ENCODE measurements around the gene ADGRE3. TPM values are rescaled to one million over a fixed set of nuclear protein-coding genes. Genes with fewer than 3 reads are reported as not detected.
"Not testable (repeated sequence)": the region's sequence is repeated elsewhere in the genome, so short reads cannot be mapped to it uniquely, and the experiment has no call there.

Gene ADGRE3
- total RNA-seq, 1 donor from 2014 or later, result not detected

- DNase-seq, result peak; percentile 2
These were observed 13.2 kb downstream of the ADGRE3 start for GRCh38 chr19:14661372-14661924.

- DNase-seq, result no peak
These were observed 14.7 kb downstream of the ADGRE3 start for GRCh38 chr19:14659874-14660489.

- DNase-seq, result no peak
These were observed 18.9 kb downstream of the ADGRE3 start for GRCh38 chr19:14655726-14656125.

GRCh38 chr19:14654786-14655560, 19.7 kb downstream of the ADGRE3 start:
- no peak for DNase-seq

- no peak for DNase-seq
These were observed 24.5 kb downstream of the ADGRE3 start for GRCh38 chr19:14650161-14650560.

- no peak for DNase-seq
These were observed 25.6 kb downstream of the ADGRE3 start for GRCh38 chr19:14649020-14649419.

GRCh38 chr19:14648506-14648905, 26.1 kb downstream of the ADGRE3 start:
- no peak for DNase-seq

GRCh38 chr19:14639536-14640277, 34.9 kb downstream of the ADGRE3 start:
- DNase-seq, result no peak

GRCh38 chr19:14632286-14632685, 42.4 kb downstream of the ADGRE3 start:
- peak; percentile 0 for DNase-seq

GRCh38 chr19:14629557-14629956, 45.1 kb downstream of the ADGRE3 start:
- no peak for DNase-seq

GRCh38 chr19:14624491-14624890, 50.2 kb downstream of the ADGRE3 start:
- not testable (repeated sequence) for DNase-seq

GRCh38 chr19:14619404-14619803, 55.2 kb downstream of the ADGRE3 start:
- no peak for DNase-seq

GRCh38 chr19:14616407-14616806, 58.2 kb downstream of the ADGRE3 start:
- no peak for DNase-seq

GRCh38 chr19:14615623-14616022, 59.0 kb downstream of the ADGRE3 start:
- DNase-seq, result no peak

- peak; percentile 1 for DNase-seq
These were observed 60.6 kb downstream of the ADGRE3 start for GRCh38 chr19:14614099-14614412.

- DNase-seq, result not testable (repeated sequence)
These were observed 61.1 kb downstream of the ADGRE3 start for GRCh38 chr19:14613399-14614098.

- no peak for DNase-seq
These were observed 62.0 kb downstream of the ADGRE3 start for GRCh38 chr19:14612657-14613056.

GRCh38 chr19:14612242-14612641, 62.4 kb downstream of the ADGRE3 start:
- DNase-seq, result not testable (repeated sequence)

GRCh38 chr19:14611051-14611450, 63.6 kb downstream of the ADGRE3 start:
- no peak for DNase-seq

GRCh38 chr19:14606627-14607026, 68.0 kb downstream of the ADGRE3 start:
- no peak for DNase-seq

GRCh38 chr19:14603990-14604387, 70.7 kb downstream of the ADGRE3 start:
- no peak for DNase-seq

GRCh38 chr19:14599548-14600147, 75.0 kb downstream of the ADGRE3 start:
- no peak for DNase-seq
